Inflammatory macrophage treated with lipopolysaccharide for 4 hours (primary cell): ENCODE data around the gene ZDHHC11B.
"Not testable (repeated sequence)": the region's sequence is repeated elsewhere in the genome, so short reads cannot be mapped to it uniquely, and the experiment has no call there.

Experiments used
- DNase-seq: peaks from one replicate; pipeline ENCODE4 v3.0.0-alpha.2; 2020

Gene ZDHHC11B

GRCh38 chr5:751992-752391, 32.5 kb downstream of the ZDHHC11B start:
- DNase-seq = not testable (repeated sequence)

DNA sequence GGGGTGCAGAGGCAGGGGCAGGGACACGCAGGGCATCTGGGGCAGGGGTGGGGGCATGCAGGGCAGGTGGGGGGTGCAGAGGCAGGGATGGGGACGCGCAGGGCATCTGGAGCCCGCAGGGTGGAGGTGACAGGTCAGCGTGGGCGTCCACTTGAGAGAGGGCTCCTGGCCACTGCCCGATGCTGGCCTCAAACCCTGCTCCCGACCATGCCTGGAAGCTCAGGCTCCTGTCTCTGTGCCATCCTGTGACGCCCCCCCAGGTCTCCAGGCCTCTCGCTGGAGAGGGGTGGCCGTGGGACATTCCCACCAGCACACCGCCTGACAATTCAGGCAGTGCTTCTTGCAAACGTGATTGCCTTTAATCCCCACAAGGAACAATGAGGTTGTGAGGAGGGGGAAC, 33.0 kb downstream of the ZDHHC11B start:
- DNase-seq = no peak

DNA sequence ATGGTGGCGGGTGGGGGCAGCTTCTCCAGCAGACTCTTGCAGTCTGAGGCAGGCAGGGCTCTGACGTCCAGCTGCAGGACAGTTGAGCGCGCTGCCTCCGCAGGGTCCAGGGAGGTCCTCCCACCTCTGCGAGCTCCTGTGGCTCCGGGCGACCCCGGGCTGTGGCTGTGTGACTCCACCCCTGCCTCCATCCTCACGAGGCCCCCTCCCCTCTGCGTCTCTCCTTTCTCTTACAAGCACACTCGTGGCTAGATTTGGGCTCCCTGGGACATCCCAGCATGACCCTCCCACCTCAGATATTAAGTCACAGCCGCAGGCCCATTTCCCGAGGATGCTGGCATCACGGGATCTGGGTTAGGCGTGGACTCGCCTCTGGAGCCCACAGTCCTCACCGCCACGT, 34.3 kb downstream of the ZDHHC11B start:
- DNase-seq = not testable (repeated sequence)

- no peak for DNase-seq
Measured at GRCh38 chr5:749101-749670, 35.3 kb downstream of the ZDHHC11B start.

DNA sequence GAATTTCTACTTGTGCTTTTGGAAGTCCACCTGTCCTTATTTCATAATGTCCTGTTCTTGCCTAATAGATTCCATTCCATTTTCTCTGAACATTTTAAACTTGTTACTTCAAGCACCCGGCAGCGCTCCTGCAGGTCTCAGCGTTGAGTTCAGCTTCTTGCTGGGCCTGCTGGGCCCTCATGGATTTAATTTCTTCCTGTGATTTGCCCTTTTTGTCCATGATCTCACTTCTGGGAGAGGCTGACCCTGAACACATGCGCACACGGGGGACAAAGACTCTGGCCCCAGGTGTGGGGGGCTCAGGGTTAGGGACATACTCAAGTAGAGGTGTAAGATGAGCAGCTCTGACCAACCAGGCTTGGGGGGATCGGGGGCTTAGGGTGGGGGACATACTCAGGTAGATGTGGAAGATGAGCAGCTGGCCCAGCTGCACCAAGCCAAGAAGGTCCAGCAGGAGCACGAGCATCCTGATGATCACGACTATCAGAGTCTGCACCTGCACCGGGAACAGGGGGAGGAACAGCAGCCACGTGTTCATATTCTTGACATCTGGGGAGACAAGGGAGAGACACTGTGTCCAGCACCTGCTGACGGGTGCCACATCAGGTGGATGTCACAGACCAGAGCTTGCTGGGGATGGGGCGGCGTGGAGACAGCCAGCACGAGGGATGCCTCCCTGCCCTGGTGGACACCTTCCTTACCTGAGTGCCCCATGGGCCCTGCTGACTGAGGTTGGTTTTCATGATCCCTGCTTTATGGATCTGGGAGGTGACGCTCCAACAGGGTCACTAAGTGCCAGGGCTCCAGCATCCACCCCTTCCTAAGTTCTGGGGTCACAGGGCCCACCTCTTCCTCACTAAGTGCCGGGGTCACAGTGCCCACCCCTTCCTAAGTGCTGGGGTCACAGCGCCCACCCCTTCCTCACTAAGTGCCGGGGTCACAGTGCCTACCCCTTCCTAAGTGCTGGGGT, 36.2 kb downstream of the ZDHHC11B start:
- DNase-seq = not testable (repeated sequence)

DNA sequence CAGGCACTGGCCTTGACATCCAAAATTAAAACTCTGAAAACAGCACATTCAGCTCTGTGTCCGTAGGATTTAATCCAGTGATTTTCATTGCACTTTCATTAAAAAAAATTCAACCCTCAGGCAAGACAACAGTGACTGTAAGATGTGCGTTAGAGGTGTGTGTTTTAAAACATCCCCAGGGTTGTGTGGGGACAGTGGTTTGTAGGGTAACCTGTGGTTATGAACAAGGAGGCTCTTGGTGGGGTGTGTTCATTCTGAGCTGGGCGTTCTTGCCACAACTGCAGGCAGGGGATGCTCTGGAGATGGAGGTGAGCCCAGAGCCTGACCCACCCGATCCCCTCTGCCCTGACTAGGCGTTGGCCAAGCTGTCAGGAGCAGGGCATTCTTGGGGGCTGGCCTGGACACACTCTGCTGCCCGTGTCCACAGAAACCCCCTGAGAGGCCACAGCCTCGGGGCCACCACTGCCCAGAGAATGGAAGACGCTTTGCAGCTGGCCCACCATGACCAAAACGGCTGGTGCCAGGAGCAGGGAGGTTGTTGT, 37.2 kb downstream of the ZDHHC11B start:
- not testable (repeated sequence) for DNase-seq

- no peak for DNase-seq
Measured at GRCh38 chr5:746258-746761, 38.2 kb downstream of the ZDHHC11B start.

- DNase-seq = not testable (repeated sequence)
Measured at GRCh38 chr5:745272-746142, 39.0 kb downstream of the ZDHHC11B start.

- not testable (repeated sequence) for DNase-seq
Measured at GRCh38 chr5:743696-744404, 40.7 kb downstream of the ZDHHC11B start.

GRCh38 chr5:742276-742675, 42.3 kb downstream of the ZDHHC11B start:
- not testable (repeated sequence) for DNase-seq

DNA sequence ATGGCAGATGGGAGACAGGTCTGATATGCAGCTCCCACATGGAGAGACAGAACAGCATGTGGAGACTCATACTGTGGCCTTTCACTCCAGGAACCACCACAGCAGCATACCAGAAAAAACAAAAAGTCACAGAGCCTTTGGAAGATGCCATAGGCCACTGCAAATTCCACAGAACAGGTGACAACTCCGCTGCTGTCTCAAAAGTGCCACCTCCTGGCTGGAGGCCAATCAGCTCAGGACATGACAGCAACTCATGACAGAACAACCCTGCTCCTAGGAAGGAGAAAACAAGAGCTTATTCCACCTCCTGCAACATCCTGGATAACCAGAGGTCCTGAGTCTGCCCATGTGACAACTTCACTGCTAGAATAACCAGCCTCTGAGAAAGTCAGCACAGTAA, 50.4 kb downstream of the ZDHHC11B start:
- not testable (repeated sequence) for DNase-seq

GRCh38 chr5:732754-733454, 51.6 kb downstream of the ZDHHC11B start:
- DNase-seq = not testable (repeated sequence)

GRCh38 chr5:729225-729624, 55.3 kb downstream of the ZDHHC11B start:
- not testable (repeated sequence) for DNase-seq

- DNase-seq = not testable (repeated sequence)
Measured at GRCh38 chr5:727087-727486, 57.4 kb downstream of the ZDHHC11B start.

GRCh38 chr5:723865-724264, 60.7 kb downstream of the ZDHHC11B start:
- not testable (repeated sequence) for DNase-seq

GRCh38 chr5:723309-723708, 61.2 kb downstream of the ZDHHC11B start:
- DNase-seq = not testable (repeated sequence)

- not testable (repeated sequence) for DNase-seq
Measured at GRCh38 chr5:719379-719778, 65.2 kb downstream of the ZDHHC11B start.

DNA sequence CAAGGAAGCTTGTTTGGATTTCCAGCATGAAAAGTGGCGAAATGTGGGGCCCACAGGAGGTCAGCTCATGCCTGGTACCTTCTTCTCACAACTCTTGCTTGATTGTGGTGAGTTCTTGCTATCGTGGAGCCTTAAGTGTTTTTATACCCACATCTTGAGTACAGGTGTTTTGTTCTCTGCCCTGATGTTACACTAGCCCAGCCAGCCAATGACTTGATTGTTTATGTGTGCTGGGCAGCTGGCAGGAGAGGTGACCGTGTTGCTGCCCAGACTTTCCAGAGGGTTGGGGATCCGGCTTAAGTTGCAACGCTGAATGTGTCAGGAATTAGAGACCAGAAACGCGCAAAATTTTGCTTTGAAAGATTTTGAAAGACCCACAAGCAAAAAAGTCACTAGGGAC, 67.4 kb downstream of the ZDHHC11B start:
- DNase-seq = no peak

DNA sequence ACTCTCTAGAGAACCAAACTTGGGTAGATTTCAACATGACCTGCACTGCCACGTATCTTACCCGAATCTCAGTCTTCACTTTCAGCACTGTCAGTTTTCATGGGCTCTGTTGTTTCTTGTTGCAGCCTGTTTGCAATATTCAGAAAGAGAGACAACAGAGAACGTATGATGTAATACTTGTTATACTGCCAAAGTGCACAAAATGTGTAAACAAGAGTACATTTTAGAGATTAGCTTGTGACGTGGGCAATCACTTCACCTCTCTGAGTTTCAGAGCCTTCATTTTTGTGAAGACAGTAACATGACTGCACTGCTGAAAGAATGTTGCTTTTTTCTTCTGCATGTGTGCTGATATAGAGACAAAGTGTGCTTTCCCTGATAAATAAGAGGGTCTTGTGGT, 67.8 kb downstream of the ZDHHC11B start:
- not testable (repeated sequence) for DNase-seq

DNA sequence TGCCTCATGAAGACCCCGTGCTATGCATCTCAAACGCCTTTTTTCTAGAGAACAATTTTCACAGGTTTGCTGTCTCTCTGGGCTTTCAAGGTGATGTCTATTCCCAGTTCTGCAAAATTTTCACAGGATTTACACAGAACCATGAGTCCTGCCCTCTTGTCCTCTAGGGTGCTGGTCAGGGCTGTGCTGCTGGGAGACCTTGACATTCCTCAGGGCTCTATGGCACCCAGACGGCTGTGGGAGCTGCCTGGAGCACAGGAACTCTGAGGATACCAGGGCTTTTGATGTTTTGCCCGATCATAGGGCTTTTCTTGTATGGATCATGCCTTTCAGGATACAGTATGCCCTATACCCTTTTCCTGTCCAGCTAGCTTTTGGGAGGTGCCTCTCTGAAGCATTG, 68.9 kb downstream of the ZDHHC11B start:
- DNase-seq = not testable (repeated sequence)
